ACC112 (cell line): Measurements from ENCODE around the gene MRPL58.
"Not testable (repeated sequence)": the region's sequence is repeated elsewhere in the genome, so short reads cannot be mapped to it uniquely, and the experiment has no call there.

Experiments
- H2AFZ ChIP-seq: fragments of 200-600 bp; sonication (generic); one replicate; pipeline ENCODE4 v1.6.0; 2017; ENCODE audit warnings: antibody characterized with exemption, low read length; ENCODE audit not compliant: unreplicated experiment
- H3K27ac ChIP-seq: fragments of 200-600 bp; sonication (generic); 2 replicates; pipeline ENCODE4 v1.5.1; 2014; ENCODE audit warnings: low read depth, mild to moderate bottlenecking, antibody characterized with exemption, low read length, moderate library complexity
- H3K27me3 ChIP-seq: fragments of 200-600 bp; sonication (generic); 2 replicates; pipeline ENCODE4 v1.6.1; 2014; ENCODE audit warnings: mild to moderate bottlenecking, antibody characterized with exemption, low read length, moderate library complexity, mixed read lengths; ENCODE audit not compliant: insufficient read depth
- H3K36me3 ChIP-seq: fragments of 200-600 bp; sonication (generic); 2 replicates; pipeline ENCODE4 v1.6.1; 2016; ENCODE audit warnings: mild to moderate bottlenecking, antibody characterized with exemption, low read length, moderate library complexity, mixed read lengths; ENCODE audit not compliant: insufficient read depth
- H3K4me1 ChIP-seq: fragments of 200-600 bp; sonication (generic); one replicate; pipeline ENCODE4 v1.6.1; 2016; ENCODE audit warnings: low read length, mixed read lengths; ENCODE audit not compliant: insufficient read depth, unreplicated experiment, control insufficient read depth
- H3K4me3 ChIP-seq: fragments of 200-600 bp; sonication (generic); 2 replicates; pipeline ENCODE4 v1.5.1; 2014; ENCODE audit warnings: mild to moderate bottlenecking, low read depth, low read length
- H3K79me2 ChIP-seq: fragments of 200-600 bp; sonication (generic); one replicate; pipeline ENCODE4 v1.6.0; 2016; ENCODE audit warnings: low read length; ENCODE audit not compliant: control insufficient read depth, unreplicated experiment, insufficient read depth

Gene MRPL58

GRCh38 chr17:75034236-75034908, 21.9 kb downstream of the MRPL58 start:
- Histone ChIP-seq H3K79me2 (no peaks in the 10 kb centered on the region), H3K27me3 (no peaks in the 10 kb centered on the region), H3K4me3 (peak overlapping the region; percentile 91), H2AFZ (peak overlapping the region; percentile 84), H3K27ac (peak overlapping the region; percentile 87), H3K4me1 (peaks cover 11% of the 10 kb centered on the region), H3K36me3 (no peaks in the 10 kb centered on the region; the same call in 1 of the 2 replicates)

- Histone ChIP-seq H3K79me2 (no peaks in the 10 kb centered on the region), H3K4me1 (peaks cover 11% of the 10 kb centered on the region), H3K36me3 (no peaks in the 10 kb centered on the region; the same call in 1 of the 2 replicates), H3K27ac (no peak overlapping the region), H3K27me3 (no peaks in the 10 kb centered on the region), H3K4me3 (no peak overlapping the region), H2AFZ (no peak overlapping the region)
These were observed 24.3 kb downstream of the MRPL58 start for GRCh38 chr17:75036643-75037268.

- no peak overlapping the region for H3K27ac ChIP-seq
- H3K4me3 ChIP-seq: no peak overlapping the region
- H3K4me1 ChIP-seq: peaks cover 6% of the 10 kb centered on the region
- H2AFZ ChIP-seq: no peak overlapping the region
- no peaks in the 10 kb centered on the region for H3K79me2 ChIP-seq
- no peaks in the 10 kb centered on the region; the same call in 1 of the 2 replicates for H3K36me3 ChIP-seq
- no peaks in the 10 kb centered on the region for H3K27me3 ChIP-seq
These were observed 26.8 kb downstream of the MRPL58 start for GRCh38 chr17:75039238-75039637.

- no peaks in the 10 kb centered on the region; the same call in 1 of the 2 replicates for H3K36me3 ChIP-seq
- H3K27me3 ChIP-seq: no peaks in the 10 kb centered on the region
- H2AFZ ChIP-seq: no peak overlapping the region
- H3K4me3 ChIP-seq: no peak overlapping the region
- H3K79me2 ChIP-seq: peaks cover 10% of the 10 kb centered on the region
- no peak overlapping the region for H3K27ac ChIP-seq
- H3K4me1 ChIP-seq: peaks cover 5% of the 10 kb centered on the region
These were observed 29.3 kb downstream of the MRPL58 start for GRCh38 chr17:75041656-75042280.

- not testable (repeated sequence) for H2AFZ ChIP-seq, H3K4me3 ChIP-seq, H3K4me1 ChIP-seq, H3K27me3 ChIP-seq, H3K36me3 ChIP-seq, H3K27ac ChIP-seq
- peaks cover 25% of the 10 kb centered on the region for H3K79me2 ChIP-seq
These were observed 31.3 kb downstream of the MRPL58 start for GRCh38 chr17:75043789-75044188.

GRCh38 chr17:75044716-75045115, 32.2 kb downstream of the MRPL58 start:
- Histone ChIP-seq H3K27me3 (no peaks in the 10 kb centered on the region), H3K79me2 (peaks cover 27% of the 10 kb centered on the region), H3K36me3 (no peaks in the 10 kb centered on the region; the same call in 1 of the 2 replicates), H3K4me1 (peaks cover 13% of the 10 kb centered on the region), H3K4me3 (no peak overlapping the region), H2AFZ (no peak overlapping the region), H3K27ac (no peak overlapping the region)

- H3K36me3 ChIP-seq, H3K27me3 ChIP-seq, H2AFZ ChIP-seq: not testable (repeated sequence)
- Histone ChIP-seq H3K4me3 (peak overlapping the region; percentile 93), H3K4me1 (peaks cover 13% of the 10 kb centered on the region), H3K27ac (peak overlapping the region; percentile 80), H3K79me2 (peaks cover 27% of the 10 kb centered on the region)
These were observed 33.5 kb downstream of the MRPL58 start for GRCh38 chr17:75045946-75046406.

GRCh38 chr17:75046407-75047289, 34.2 kb downstream of the MRPL58 start, which contains the start of the genes ATP5PD and KCTD2:
Gene ATP5PD (minus strand): TSS chr17:75046969. CDS start chr17:75042650, 4,319 bp downstream.
Gene KCTD2 (plus strand): TSS chr17:75047225. CDS start chr17:75047251, 26 bp downstream.
- Histone ChIP-seq H3K4me3 (peak within 1 kb of the TSS; percentile 93), H3K27me3 (no peaks in the 10 kb centered on the region), H3K27ac (peak within 1 kb of the TSS; percentile 80), H3K79me2 (peaks cover 27% of the 10 kb centered on the region), H2AFZ (peak within 1 kb of the TSS; percentile 85), H3K4me1 (peaks cover 13% of the 10 kb centered on the region), H3K36me3 (no peaks in the 10 kb centered on the region)

GRCh38 chr17:75047398-75048098, 35.1 kb downstream of the MRPL58 start:
- H3K27me3 ChIP-seq: no peaks in the 10 kb centered on the region
- peaks cover 27% of the 10 kb centered on the region for H3K79me2 ChIP-seq
- peak overlapping the region; percentile 85 for H2AFZ ChIP-seq
- H3K4me3 ChIP-seq: peak overlapping the region; percentile 93
- H3K4me1 ChIP-seq: peaks cover 13% of the 10 kb centered on the region
- H3K27ac ChIP-seq: no peak overlapping the region
- H3K36me3 ChIP-seq: no peaks in the 10 kb centered on the region
